Neural progenitor cell (in vitro differentiated cells): ENCODE results near the gene FAM9B.

Source experiments
- CTCF ChIP-seq: fragments of 200-600 bp; sonication (generic); IDR thresholded peaks from 2 replicates; pipeline ENCODE4 v1.5.1; 2017; ENCODE audit warnings: antibody characterized with exemption, mild to moderate bottlenecking
- EZH2 ChIP-seq: fragments of 200-600 bp; sonication (generic); IDR thresholded peaks from 2 replicates; pipeline ENCODE4 v1.6.1; 2017; ENCODE audit warnings: antibody characterized with exemption, mild to moderate bottlenecking, moderate library complexity
- EZH2phosphoT487 ChIP-seq: fragments of 200-600 bp; sonication (generic); IDR thresholded peaks from 2 replicates; pipeline ENCODE4 v1.6.1; 2017; ENCODE audit warnings: antibody characterized with exemption

GRCh38 chrX:9062641-9063040, 28.7 kb upstream of the FAM9B start:
- TF ChIP-seq EZH2 (no peak), EZH2phosphoT487 (no peak), CTCF (no peak)
